Mesendoderm (in vitro differentiated cells): ENCODE measurements around the gene C1QTNF9B.

ENCODE experiments used
- DNase-seq: peaks from one replicate; pipeline ENCODE4 v3.0.0; 2013
- H2AK5ac ChIP-seq: 2 replicates; pipeline ENCODE4 v1.6.1; 2013; ENCODE audit warnings: low read length, inconsistent platforms
- H2BK120ac ChIP-seq: 2 replicates; pipeline ENCODE4 v1.6.1; 2013; ENCODE audit warnings: low read depth, mild to moderate bottlenecking, low read length, moderate library complexity, mixed read lengths
- H2BK15ac ChIP-seq: replicated peaks from 2 replicates; pipeline ENCODE4 v1.6.1; 2013; ENCODE audit warnings: low read depth, mild to moderate bottlenecking, moderate library complexity
- H2BK5ac ChIP-seq: 2 replicates; pipeline ENCODE4 v1.6.1; 2013; ENCODE audit warnings: low read length, inconsistent platforms
- H3K18ac ChIP-seq: 2 replicates; pipeline ENCODE4 v1.6.1; 2013; ENCODE audit warnings: mild to moderate bottlenecking, low read length, mixed read lengths
- H3K23ac ChIP-seq: one replicate; pipeline ENCODE4 v1.6.1; 2013; ENCODE audit warnings: low read length
- H3K27ac ChIP-seq: 2 replicates; pipeline ENCODE4 v1.5.1; 2013; ENCODE audit warnings: low read depth, mild to moderate bottlenecking, inconsistent platforms, low read length, moderate library complexity
- H3K27me3 ChIP-seq: 2 replicates; pipeline ENCODE4 v1.6.1; 2013; ENCODE audit warnings: low read length, control low read depth, mild to moderate bottlenecking, inconsistent platforms; ENCODE audit not compliant: insufficient read depth, poor library complexity
- H3K36me3 ChIP-seq: 2 replicates; pipeline ENCODE4 v1.6.1; 2013; ENCODE audit warnings: low read length, inconsistent platforms; ENCODE audit not compliant: control insufficient read depth, insufficient read depth
- H3K4ac ChIP-seq: one replicate; pipeline ENCODE4 v1.6.1; 2013; ENCODE audit warnings: low read depth, mild to moderate bottlenecking, low read length, moderate library complexity
- H3K4me1 ChIP-seq: 2 replicates; pipeline ENCODE4 v1.6.1; 2013; ENCODE audit warnings: low read depth, low read length, inconsistent platforms; ENCODE audit not compliant: control insufficient read depth
- H3K4me2 ChIP-seq: 2 replicates; pipeline ENCODE4 v1.6.1; 2013; ENCODE audit warnings: low read length
- H3K4me3 ChIP-seq: 2 replicates; pipeline ENCODE4 v1.5.1; 2013; ENCODE audit warnings: mild to moderate bottlenecking, low read length
- H3K56ac ChIP-seq: one replicate; pipeline ENCODE4 v1.6.1; 2013; ENCODE audit warnings: low read length
- H3K79me1 ChIP-seq: 2 replicates; pipeline ENCODE4 v1.6.1; 2013; ENCODE audit warnings: low read length, inconsistent platforms
- H3K79me2 ChIP-seq: 2 replicates; pipeline ENCODE4 v1.6.1; 2013; ENCODE audit warnings: mild to moderate bottlenecking, low read length; ENCODE audit not compliant: control insufficient read depth, insufficient read depth
- H3K9ac ChIP-seq: 2 replicates; pipeline ENCODE4 v1.6.1; 2013; ENCODE audit warnings: low read length, inconsistent platforms
- H4K5ac ChIP-seq: one replicate; pipeline ENCODE4 v1.6.1; 2013; ENCODE audit warnings: low read length
- H4K8ac ChIP-seq: one replicate; pipeline ENCODE4 v1.6.1; 2013; ENCODE audit warnings: low read depth, mild to moderate bottlenecking, control low read depth, low read length, moderate library complexity
- WGBS: extraction: QIAGEN DNeasy Blood & Tissue Kit; methylation state at CpG from one replicate; pipeline ENCODE4 v1.1.7; 2013; ENCODE audit warnings: low lambda C conversion rate, missing lambda C conversion rate; ENCODE audit not compliant: insufficient coverage; ENCODE audit errors: extremely low coverage; 5-methylcytosine and 5-hydroxymethylcytosine counted together

C1QTNF9B gene

GRCh38 chr13:23865026-23865425 is 32.3 kb downstream of the C1QTNF9B start:
- Histone ChIP-seq H2BK120ac (no peak overlapping the region), H3K27ac (no peak overlapping the region), H3K4me3 (no peak overlapping the region), H4K5ac (no peak overlapping the region), H3K9ac (no peak overlapping the region), H4K8ac (no peak overlapping the region), H3K4me1 (peaks cover 2% of the 10 kb centered on the region), H2BK5ac (no peak overlapping the region), H3K4ac (no peak overlapping the region), H3K23ac (no peak overlapping the region), H3K79me2 (no peaks in the 10 kb centered on the region), H3K36me3 (no peaks in the 10 kb centered on the region), H2BK15ac (no peak overlapping the region), H3K27me3 (no peaks in the 10 kb centered on the region), H3K79me1 (no peaks in the 10 kb centered on the region), H3K56ac (no peak overlapping the region), H3K18ac (no peak overlapping the region), H3K4me2 (no peak overlapping the region), H2AK5ac (no peak overlapping the region)
- no CpG with 5 or more reads among the region's 1 CpG for WGBS
- DNase-seq, result no peak

GRCh38 chr13:23861310-23861709 is 36.0 kb downstream of the C1QTNF9B start:
- H3K4me3 ChIP-seq, result no peak overlapping the region
- H2BK15ac ChIP-seq, result no peak overlapping the region
- no peak overlapping the region for H3K4me2 ChIP-seq
- no peaks in the 10 kb centered on the region for H3K36me3 ChIP-seq
- no peak overlapping the region for H2BK5ac ChIP-seq
- no peak for DNase-seq
- no peak overlapping the region for H2BK120ac ChIP-seq
- H3K23ac ChIP-seq, result no peak overlapping the region
- no peaks in the 10 kb centered on the region for H3K79me1 ChIP-seq
- H3K56ac ChIP-seq, result no peak overlapping the region
- H3K9ac ChIP-seq, result no peak overlapping the region
- H3K4ac ChIP-seq, result no peak overlapping the region
- H4K8ac ChIP-seq, result no peak overlapping the region
- no CpG with 5 or more reads among the region's 2 CpGs for WGBS
- no peak overlapping the region for H3K27ac ChIP-seq
- H3K4me1 ChIP-seq, result peaks cover under 1% of the 10 kb centered on the region
- H3K27me3 ChIP-seq, result no peaks in the 10 kb centered on the region
- H3K18ac ChIP-seq, result no peak overlapping the region
- H3K79me2 ChIP-seq, result no peaks in the 10 kb centered on the region
- no peak overlapping the region for H2AK5ac ChIP-seq
- H4K5ac ChIP-seq, result no peak overlapping the region

GRCh38 chr13:23859904-23860303 is 37.4 kb downstream of the C1QTNF9B start:
- H3K27ac ChIP-seq, result no peak overlapping the region

GRCh38 chr13:23859455-23859854 is 37.8 kb downstream of the C1QTNF9B start:
- Histone ChIP-seq H3K79me1 (no peaks in the 10 kb centered on the region), H3K4me3 (no peak overlapping the region), H2BK15ac (no peak overlapping the region), H3K23ac (no peak overlapping the region), H3K27me3 (no peaks in the 10 kb centered on the region), H4K5ac (no peak overlapping the region), H3K36me3 (no peaks in the 10 kb centered on the region), H2BK120ac (no peak overlapping the region), H3K4me1 (no peaks in the 10 kb centered on the region), H2BK5ac (no peak overlapping the region), H3K9ac (no peak overlapping the region), H3K4me2 (no peak overlapping the region), H3K79me2 (no peaks in the 10 kb centered on the region), H4K8ac (no peak overlapping the region), H2AK5ac (no peak overlapping the region), H3K27ac (no peak overlapping the region), H3K4ac (no peak overlapping the region), H3K18ac (no peak overlapping the region), H3K56ac (no peak overlapping the region)
- no peak for DNase-seq

More at GRCh38 chr13:23859904-23860303, 37.4 kb downstream of the C1QTNF9B start:
- H2BK5ac ChIP-seq, result no peak overlapping the region
- H3K4me2 ChIP-seq, result no peak overlapping the region
- no peak overlapping the region for H3K4ac ChIP-seq
- no peaks in the 10 kb centered on the region for H3K79me2 ChIP-seq
- no peak overlapping the region for H3K56ac ChIP-seq
- no peak overlapping the region for H3K4me3 ChIP-seq
- H3K9ac ChIP-seq, result no peak overlapping the region
- H3K27me3 ChIP-seq, result no peaks in the 10 kb centered on the region
- H3K18ac ChIP-seq, result no peak overlapping the region
- no peak overlapping the region for H4K5ac ChIP-seq
- WGBS, result no CpG with 5 or more reads among the region's 2 CpGs
- no peak for DNase-seq
- H3K36me3 ChIP-seq, result no peaks in the 10 kb centered on the region
- H4K8ac ChIP-seq, result no peak overlapping the region
- H3K4me1 ChIP-seq, result no peaks in the 10 kb centered on the region
- no peak overlapping the region for H2BK120ac ChIP-seq
- no peaks in the 10 kb centered on the region for H3K79me1 ChIP-seq
- no peak overlapping the region for H2BK15ac ChIP-seq
- H3K23ac ChIP-seq, result no peak overlapping the region
- no peak overlapping the region for H2AK5ac ChIP-seq

- H3K27ac ChIP-seq, result no peak overlapping the region
- H3K4ac ChIP-seq, result no peak overlapping the region
- H3K27me3 ChIP-seq, result no peaks in the 10 kb centered on the region
- H3K79me1 ChIP-seq, result no peaks in the 10 kb centered on the region
- no peak overlapping the region for H2AK5ac ChIP-seq
- WGBS, result no CpG with 5 or more reads among the region's 5 CpGs
- no peak overlapping the region for H2BK5ac ChIP-seq
- no peak overlapping the region for H4K8ac ChIP-seq
- H3K4me2 ChIP-seq, result no peak overlapping the region
- no peak overlapping the region for H3K56ac ChIP-seq
- no peak overlapping the region for H4K5ac ChIP-seq
- H3K9ac ChIP-seq, result no peak overlapping the region
- H3K4me3 ChIP-seq, result no peak overlapping the region
- no peak overlapping the region for H3K23ac ChIP-seq
- no peaks in the 10 kb centered on the region for H3K79me2 ChIP-seq
- H3K4me1 ChIP-seq, result no peaks in the 10 kb centered on the region
- no peaks in the 10 kb centered on the region for H3K36me3 ChIP-seq
- H2BK15ac ChIP-seq, result no peak overlapping the region
- no peak overlapping the region for H2BK120ac ChIP-seq
- no peak for DNase-seq
- no peak overlapping the region for H3K18ac ChIP-seq
These were observed 38.8 kb downstream of the C1QTNF9B start for GRCh38 chr13:23858546-23858945.

GRCh38 chr13:23856008-23856750 is 41.1 kb downstream of the C1QTNF9B start:
- Histone ChIP-seq H3K9ac (no peak overlapping the region), H2BK5ac (no peak overlapping the region), H3K23ac (no peak overlapping the region), H3K79me1 (no peaks in the 10 kb centered on the region), H3K79me2 (no peaks in the 10 kb centered on the region), H3K18ac (no peak overlapping the region), H2BK15ac (no peak overlapping the region), H3K36me3 (no peaks in the 10 kb centered on the region), H3K4me1 (no peaks in the 10 kb centered on the region), H4K8ac (no peak overlapping the region), H3K56ac (no peak overlapping the region), H3K4ac (no peak overlapping the region), H3K4me3 (no peak overlapping the region), H2BK120ac (no peak overlapping the region), H3K4me2 (no peak overlapping the region), H3K27me3 (no peaks in the 10 kb centered on the region), H2AK5ac (no peak overlapping the region), H4K5ac (no peak overlapping the region), H3K27ac (no peak overlapping the region)
- WGBS, result no CpG with 5 or more reads among the region's 5 CpGs
- DNase-seq, result peak; percentile 14
